Nucleus accumbens (tissue), 56 donors: ENCODE measurements around the gene HCK.
"Not testable (repeated sequence)": the region's sequence is repeated elsewhere in the genome, so short reads cannot be mapped to it uniquely, and the experiment has no call there.

ENCODE experiments used
- DNase-seq, 56 donors: peaks; one replicate each; lab custom pipeline; 2025; lab: John Stamatoyannopoulos, UW

HCK gene

GRCh38 chr20:32088759-32089158 is 36.7 kb downstream of the HCK start:
- DNase-seq: no peak

- no peak for DNase-seq
These were observed 37.8 kb downstream of the HCK start for GRCh38 chr20:32089637-32090362.

DNA sequence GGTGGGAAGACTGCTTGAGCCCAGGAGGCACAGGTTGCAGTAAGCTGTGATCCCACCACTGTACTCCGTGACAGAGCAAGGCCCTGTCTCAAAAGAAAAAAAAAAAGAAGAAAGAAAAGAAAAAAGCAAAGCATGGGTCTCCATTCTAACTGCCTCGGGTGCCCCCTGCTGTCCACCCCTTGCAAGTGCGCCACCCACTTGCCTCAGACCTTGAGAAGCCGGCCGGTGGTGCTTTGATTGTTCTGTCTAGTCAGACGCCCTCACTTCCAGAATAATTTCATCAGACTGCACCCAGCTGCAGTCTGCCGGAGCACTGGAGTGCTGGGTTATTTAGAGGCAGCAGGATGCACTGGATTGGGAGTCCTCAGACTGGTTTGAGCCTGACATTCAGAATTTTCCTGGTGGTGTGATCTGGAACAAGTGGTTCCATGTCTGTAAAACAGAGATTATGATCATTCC is 39.9 kb downstream of the HCK start:
- peak in 45 of 56 donors; percentile 1 to 88 (median 32) for DNase-seq

DNA sequence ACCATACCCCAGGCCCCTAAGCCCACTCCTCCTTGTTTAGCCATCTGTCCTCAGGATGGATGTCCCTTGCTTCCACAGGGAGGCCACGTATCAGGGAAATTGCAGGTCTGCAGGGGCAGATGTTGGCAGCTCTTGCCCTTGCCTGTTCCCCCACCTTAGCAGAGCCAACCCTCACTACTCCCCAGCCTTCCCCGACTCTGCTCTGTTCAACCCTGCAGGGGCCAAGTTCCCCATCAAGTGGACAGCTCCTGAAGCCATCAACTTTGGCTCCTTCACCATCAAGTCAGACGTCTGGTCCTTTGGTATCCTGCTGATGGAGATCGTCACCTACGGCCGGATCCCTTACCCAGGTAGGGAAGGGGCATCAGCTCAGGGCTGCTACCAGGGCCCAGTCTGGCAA is 46.7 kb downstream of the HCK start:
- no peak for DNase-seq

- DNase-seq: no peak
These were observed 56.9 kb downstream of the HCK start for GRCh38 chr20:32108814-32109391.

DNA sequence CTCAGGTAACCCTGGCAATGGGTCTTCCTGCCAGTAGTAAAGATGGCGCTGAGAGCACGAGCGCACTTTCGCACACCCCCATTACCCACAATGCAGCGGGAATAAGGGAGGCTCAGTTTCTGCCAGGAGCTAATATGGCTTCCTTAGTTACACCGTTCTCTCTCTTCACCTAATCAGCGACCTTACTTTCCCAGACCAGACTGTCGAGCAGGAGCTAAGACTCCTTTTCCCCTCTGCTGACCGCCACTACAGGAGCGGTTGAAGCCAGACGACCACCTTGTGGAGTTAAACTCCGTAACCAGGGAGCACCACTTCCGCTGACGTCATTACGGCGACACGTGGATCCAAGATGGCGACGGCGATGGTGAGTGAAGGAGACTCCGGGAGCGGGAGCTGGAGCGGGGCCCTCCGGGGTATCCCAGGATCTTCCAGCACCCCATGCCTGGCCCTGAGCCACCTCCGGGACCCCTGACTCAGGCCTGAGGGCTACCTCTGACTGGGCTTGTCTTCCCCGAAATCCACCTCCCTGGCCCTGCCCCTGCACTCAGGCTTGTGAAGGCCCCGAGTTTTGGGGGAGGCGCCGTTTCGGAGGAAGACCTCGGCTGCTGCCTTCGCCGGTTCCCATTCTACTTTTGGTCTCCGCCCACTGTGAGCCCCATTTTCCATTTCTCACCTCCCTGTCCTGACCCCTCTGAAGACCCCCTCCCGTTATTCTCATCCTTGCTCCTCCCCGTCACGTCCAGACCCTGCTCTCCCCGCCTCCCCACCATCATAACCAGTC is 57.5 kb downstream of the HCK start, which contains the start of gene TM9SF4:
TSS of gene TM9SF4 (plus strand) at position 323 of the 781 bp plus-strand sequence. CDS start at position 350, 27 bp downstream.
- peak; percentile 62 to 100 (median 90) for DNase-seq

- peak in 4 of 56 donors; percentile 33 to 50 (median 46) for DNase-seq
These were observed 58.2 kb downstream of the HCK start for GRCh38 chr20:32110173-32110704.

DNA sequence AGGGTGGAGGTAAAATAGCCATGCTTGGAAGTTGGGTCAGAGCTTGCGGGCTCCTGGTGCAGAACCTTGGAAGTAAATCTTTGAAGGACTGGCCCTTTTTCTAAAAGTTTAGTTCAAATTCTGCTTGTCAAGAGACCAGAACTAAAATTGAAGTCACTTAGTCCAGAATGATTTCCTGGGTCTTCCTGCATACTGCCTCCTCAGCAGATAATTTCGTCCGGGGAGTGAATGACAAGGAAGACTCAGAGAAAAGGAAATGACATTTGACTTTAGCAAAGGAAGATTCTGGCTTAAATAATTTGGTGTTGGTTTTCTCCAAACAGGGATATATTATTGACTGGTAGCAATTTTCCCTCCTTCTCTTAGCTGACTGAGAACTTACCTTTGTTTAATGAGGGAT is 58.7 kb downstream of the HCK start:
- DNase-seq: no peak

DNA sequence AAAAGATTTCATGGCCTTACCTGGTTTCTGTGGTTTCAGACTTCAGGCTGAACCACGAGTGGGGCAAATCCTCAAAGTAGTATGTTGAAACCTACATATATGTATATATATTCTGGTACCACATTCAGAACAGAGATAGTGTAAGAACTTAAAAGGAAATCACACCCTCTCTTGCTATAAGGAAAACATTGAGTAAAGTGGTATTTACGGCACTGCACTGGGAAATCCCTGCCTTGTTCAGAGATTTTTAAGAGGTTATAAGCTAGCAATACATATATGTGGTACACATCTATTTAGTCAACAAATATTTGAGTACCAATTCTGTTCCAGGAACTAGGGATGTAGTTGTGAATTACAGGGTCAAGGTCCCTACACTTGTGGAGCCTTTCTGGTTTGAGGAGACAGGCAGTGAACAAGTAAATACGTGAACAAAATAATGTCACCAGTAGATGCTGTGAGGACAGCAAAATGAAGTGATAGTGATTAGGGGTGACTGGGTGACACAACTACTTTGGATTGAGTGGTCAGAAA is 59.2 kb downstream of the HCK start:
- no peak for DNase-seq

GRCh38 chr20:32111753-32112152 is 59.7 kb downstream of the HCK start:
- DNase-seq: no peak

- DNase-seq: no peak
These were observed 60.8 kb downstream of the HCK start for GRCh38 chr20:32112841-32113240.

- DNase-seq: no peak
These were observed 61.7 kb downstream of the HCK start for GRCh38 chr20:32113591-32114260.

DNA sequence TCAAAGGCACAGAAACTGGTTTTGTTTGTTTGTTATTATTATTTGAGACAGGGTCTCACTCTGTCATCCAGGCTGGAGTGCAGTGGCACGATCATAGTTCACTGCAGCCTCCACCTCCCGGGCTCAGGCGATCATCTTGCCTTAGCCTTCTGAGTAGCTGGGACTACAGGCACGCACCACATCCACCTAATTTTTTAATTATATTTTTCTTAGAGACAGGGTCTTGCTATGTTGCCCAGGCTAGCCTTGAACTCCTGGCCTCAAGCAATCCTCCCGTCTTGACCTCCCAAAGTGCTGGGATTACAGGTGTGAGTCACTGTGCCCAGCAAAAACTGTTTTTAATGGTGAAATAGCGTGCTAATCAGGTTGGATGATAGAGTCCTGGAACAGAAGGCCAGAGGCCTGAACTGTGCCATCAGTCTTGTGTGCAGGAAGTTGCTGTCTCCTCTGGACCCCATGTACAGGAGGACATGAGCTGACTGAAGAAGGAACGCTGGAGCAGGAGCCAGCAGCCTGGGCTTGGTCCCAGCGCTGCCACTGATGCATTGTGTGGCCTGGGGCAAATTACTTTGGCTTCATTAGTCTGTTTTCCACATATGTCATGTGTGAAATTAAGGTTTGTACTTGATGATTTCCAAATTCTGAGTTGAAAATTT is 62.4 kb downstream of the HCK start:
- peak in 6 of 56 donors; percentile 1 to 13 (median 6) for DNase-seq

DNA sequence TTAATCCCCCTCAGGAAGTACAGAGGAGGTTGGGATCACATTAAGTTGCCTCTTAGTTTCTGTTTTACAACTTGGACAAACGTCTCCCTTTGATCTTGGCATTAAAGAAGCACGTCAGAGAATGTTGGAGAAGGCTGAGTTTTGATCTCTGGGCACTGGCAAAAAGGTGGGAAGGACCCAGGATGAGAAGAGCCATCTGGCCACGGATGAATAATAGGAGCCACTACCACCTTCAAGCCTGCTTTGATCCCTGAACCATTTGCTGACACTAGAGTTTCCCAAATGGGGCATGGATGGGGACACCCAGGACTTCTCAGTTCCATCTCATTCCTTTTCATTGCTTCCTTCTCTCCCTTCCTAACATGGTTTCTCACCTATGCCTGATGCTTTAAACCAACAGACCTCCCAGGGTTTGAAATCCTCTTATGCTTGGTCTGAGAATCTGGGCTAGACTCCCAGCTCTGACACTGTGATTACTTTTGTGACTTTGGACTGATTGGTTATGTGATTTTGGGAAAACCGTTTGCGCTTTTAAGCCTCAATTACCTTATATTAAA is 63.2 kb downstream of the HCK start:
- no peak for DNase-seq

- DNase-seq: no peak
These were observed 64.1 kb downstream of the HCK start for GRCh38 chr20:32116079-32116521.

DNA sequence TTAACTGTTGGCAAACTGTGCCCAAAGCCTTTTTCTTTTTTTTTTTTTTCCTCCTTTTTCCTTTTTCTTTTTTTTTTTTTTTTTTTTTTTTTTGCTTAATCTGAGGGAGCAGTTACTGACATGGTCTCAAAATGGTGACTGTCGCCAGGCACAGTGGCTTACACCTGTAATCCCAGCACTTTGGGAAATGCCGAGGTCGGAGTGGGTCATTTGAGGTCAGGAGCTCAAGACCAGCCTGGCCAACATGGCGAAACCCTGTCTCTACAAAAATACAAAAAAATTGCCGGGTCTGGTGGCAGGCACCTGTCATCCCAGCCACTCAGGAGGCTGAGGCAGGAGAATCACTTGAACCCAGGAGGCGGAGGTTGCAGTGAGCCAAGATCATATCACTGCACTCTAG is 64.8 kb downstream of the HCK start:
- DNase-seq: not testable (repeated sequence)

DNA sequence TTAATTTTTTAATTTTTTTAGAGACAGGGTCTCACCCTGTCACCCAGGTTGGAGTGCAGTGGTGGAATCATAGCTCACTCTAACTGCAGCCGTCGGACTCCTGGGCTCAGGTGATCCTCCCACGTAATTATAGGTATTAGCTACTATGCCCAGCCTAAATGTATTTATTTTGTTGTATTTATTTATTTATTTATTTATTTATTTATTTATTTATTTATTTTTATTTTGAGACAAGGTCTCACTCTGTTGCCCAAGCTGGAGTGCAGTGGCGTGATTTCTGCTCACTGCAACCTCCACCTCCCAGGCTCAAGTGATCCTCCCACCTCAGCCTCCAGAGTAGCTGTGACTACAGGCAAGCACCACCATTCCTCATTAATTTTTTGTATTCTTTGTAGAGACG is 66.4 kb downstream of the HCK start:
- not testable (repeated sequence) for DNase-seq

DNA sequence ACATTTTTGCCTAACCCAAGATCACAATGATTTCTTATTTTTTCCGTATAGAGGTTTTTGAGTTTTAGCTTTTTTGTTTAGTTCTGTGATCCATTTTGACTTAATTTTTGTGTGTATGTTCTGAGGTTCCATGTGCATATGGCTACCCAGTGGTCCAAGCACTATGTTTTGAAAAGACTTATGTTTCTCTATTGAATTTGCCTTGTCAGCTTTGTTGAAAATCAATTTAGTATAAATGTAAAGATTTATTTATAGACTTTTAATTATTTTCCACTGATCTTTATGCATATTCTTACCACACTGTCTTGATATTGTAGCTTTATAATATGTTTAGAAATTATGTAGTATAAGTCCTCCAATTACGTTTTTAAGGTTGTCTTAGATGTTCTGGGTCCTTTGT is 67.7 kb downstream of the HCK start:
- DNase-seq: no peak

DNA sequence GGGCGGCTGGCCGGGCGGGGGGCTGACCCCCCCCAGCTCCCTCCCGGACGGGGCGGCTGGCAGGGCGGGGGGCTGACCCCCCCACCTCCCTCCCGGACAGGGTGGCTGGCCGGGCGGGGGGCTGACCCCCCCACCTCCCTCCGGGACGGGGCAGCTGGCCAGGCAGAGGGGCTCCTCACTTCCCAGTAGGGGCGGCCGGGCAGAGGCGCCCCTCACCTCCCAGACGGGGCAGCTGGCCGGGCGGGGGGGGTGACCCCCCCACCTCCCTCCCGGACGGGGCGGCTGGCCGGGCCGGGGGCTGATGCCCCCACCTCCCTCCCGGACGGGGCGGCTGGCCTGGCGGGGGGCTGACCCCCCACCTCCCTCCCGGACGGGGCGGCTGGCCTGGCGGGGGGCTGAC is 69.9 kb downstream of the HCK start:
- not testable (repeated sequence) for DNase-seq
